Measurements from ENCODE around the gene OGDHL. TPM values are rescaled to one million over a fixed set of nuclear protein-coding genes. Genes with fewer than 3 reads are reported as not detected.

Gene OGDHL
- total RNA-seq, 1 donor from 2014 or later, result 1.7 TPM

DNA sequence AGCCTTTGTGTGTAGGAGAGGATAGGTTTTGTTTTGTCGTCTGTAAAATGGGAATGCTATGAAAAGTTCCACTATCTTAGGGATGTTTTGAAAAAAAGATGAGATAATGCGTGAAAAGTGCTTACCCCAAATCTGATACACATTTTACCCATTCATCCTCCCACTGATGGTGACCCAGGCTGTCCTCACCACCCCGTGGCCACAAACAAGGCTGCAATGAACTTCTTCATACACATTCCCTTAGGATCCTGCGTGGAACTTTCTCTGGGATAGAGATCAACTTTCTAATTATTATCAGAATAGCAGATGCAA, 399 bp upstream of the OGDHL start:
- Mint-ChIP-seq H3K27me3 (ENCODE audit: unreplicated experiment) (peaks cover 11% of the 10 kb centered on the region), H3K4me1 (ENCODE audit: unreplicated experiment) (peaks cover 2% of the 10 kb centered on the region), H3K36me3 (ENCODE audit: unreplicated experiment) (no peaks in the 10 kb centered on the region), H3K4me3 (ENCODE audit: unreplicated experiment) (peak overlapping the region; percentile 68), H3K27ac (ENCODE audit: unreplicated experiment) (no peak overlapping the region), H3K9me3 (ENCODE audit: unreplicated experiment) (peaks cover 8% of the 10 kb centered on the region)
- TF ChIP-seq CTCF (IDR thresholded peaks at IDR 0.05), result no peak
- no peak for DNase-seq (ENCODE audit: extremely low spot score, unreplicated experiment)

DNA sequence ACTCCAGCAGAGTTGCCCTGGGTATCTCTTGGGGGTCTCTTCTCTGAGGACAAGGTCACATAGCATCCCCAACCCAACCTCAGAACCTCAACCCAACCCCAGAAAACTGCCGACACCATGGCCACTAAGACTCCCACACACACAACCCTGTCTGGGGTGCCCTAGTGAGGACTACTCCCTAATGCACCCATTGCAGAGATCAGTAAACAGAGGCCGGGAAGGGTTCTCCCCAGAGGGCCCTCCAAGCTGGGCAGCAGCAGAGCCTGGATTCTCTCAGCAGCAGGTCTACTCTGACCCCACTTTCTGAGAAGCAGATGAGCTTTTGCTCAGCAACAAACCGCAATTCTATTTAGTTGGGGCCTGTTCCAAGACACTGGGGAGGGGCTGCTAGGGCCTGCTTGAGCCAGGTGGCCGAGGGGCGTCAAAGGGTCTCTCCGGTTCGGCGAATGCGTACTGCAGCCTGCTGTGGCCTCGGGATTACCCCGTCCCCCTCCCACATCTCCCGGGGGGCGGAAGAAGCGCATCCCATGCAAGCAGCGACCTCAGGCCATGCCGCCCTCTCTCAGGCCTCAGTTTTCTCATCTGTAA, 828 bp downstream of the OGDHL start:
- no peak for DNase-seq (ENCODE audit: extremely low spot score, unreplicated experiment)
- Mint-ChIP-seq H3K4me3 (ENCODE audit: unreplicated experiment) (peak overlapping the region; percentile 53), H3K4me1 (ENCODE audit: unreplicated experiment) (peaks cover 2% of the 10 kb centered on the region), H3K27me3 (ENCODE audit: unreplicated experiment) (peaks cover 10% of the 10 kb centered on the region), H3K36me3 (ENCODE audit: unreplicated experiment) (no peaks in the 10 kb centered on the region), H3K9me3 (ENCODE audit: unreplicated experiment) (peaks cover 1% of the 10 kb centered on the region), H3K27ac (ENCODE audit: unreplicated experiment) (no peak overlapping the region)
- TF ChIP-seq CTCF (IDR thresholded peaks at IDR 0.05), result no peak

DNA sequence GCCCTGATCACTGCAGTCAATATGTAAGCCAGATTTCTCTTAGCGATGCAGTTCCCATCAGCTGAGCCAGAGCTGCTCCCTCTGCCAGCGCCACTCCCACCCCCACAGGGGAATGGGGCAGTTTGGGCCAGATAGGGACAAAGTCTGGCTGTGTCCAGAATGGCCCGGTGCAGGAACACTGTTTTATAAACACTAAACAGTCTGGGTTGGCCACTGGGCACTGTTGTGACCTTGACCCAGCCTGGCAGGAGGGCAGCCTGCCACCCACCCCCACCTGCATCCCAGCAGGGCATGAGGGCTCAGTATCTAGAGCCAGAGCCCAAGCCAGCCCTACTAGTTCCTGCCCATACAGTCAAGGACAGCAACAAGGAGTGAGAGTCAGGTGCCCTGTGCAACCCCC, 1.3 kb downstream of the OGDHL start:
- no peak for TF ChIP-seq CTCF (IDR thresholded peaks at IDR 0.05)
- H3K36me3 Mint-ChIP-seq (ENCODE audit: unreplicated experiment), result no peaks in the 10 kb centered on the region
- H3K4me3 Mint-ChIP-seq (ENCODE audit: unreplicated experiment), result peak overlapping the region; percentile 53
- peaks cover 9% of the 10 kb centered on the region for H3K27me3 Mint-ChIP-seq (ENCODE audit: unreplicated experiment)
- no peaks in the 10 kb centered on the region for H3K9me3 Mint-ChIP-seq (ENCODE audit: unreplicated experiment)
- no peak for DNase-seq (ENCODE audit: extremely low spot score, unreplicated experiment)
- no peak overlapping the region for H3K27ac Mint-ChIP-seq (ENCODE audit: unreplicated experiment)
- H3K4me1 Mint-ChIP-seq (ENCODE audit: unreplicated experiment), result peaks cover 2% of the 10 kb centered on the region

DNA sequence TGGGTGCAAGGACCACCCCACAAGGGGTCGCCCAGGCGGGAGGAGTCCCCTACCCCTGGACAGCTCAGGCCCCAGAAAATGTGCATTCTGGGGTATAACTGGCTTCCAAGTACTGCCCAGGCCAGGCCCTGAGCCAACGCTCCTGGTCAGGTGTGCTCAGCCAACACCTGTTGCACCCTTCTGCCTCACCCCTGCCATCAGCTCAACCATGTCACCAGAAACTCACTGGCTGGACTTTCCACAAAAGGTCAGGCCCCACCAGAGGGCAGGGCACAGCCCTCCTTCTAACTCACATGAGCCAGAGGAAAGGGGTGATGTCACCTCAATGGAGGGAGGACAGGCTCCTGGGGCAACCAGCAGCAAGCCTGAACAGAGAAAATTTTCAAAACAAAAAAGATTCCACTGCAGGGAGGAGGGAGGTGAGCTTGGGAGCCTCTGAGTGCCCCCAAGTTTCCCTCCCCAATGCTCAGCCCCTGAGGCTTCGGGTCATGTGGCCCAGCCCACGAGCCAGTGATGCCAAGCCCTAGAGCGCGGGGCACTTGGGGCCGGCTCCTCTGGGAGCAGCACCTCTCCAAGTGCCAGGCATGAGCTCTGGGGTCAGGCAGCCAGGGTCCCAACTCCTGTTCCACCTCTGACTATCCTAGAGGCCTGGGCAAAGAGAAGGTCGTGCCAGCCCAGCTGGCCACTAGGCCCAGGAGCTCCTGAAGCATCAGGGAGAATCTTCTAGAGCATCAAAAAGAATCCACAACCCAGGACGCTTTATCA, 2.2 kb downstream of the OGDHL start:
- Mint-ChIP-seq H3K27ac (ENCODE audit: unreplicated experiment) (no peak overlapping the region), H3K4me1 (ENCODE audit: unreplicated experiment) (peaks cover 2% of the 10 kb centered on the region), H3K27me3 (ENCODE audit: unreplicated experiment) (peaks cover 14% of the 10 kb centered on the region), H3K9me3 (ENCODE audit: unreplicated experiment) (no peaks in the 10 kb centered on the region), H3K36me3 (ENCODE audit: unreplicated experiment) (no peaks in the 10 kb centered on the region), H3K4me3 (ENCODE audit: unreplicated experiment) (no peak overlapping the region)
- TF ChIP-seq CTCF (IDR thresholded peaks at IDR 0.05), result no peak
- no peak for DNase-seq (ENCODE audit: extremely low spot score, unreplicated experiment)

- Mint-ChIP-seq H3K4me3 (ENCODE audit: unreplicated experiment) (no peak overlapping the region), H3K27me3 (ENCODE audit: unreplicated experiment) (peaks cover 18% of the 10 kb centered on the region), H3K27ac (ENCODE audit: unreplicated experiment) (no peak overlapping the region), H3K36me3 (ENCODE audit: unreplicated experiment) (no peaks in the 10 kb centered on the region), H3K9me3 (ENCODE audit: unreplicated experiment) (no peaks in the 10 kb centered on the region), H3K4me1 (ENCODE audit: unreplicated experiment) (peaks cover 2% of the 10 kb centered on the region)
- no peak for TF ChIP-seq CTCF (IDR thresholded peaks at IDR 0.05)
- no peak for DNase-seq (ENCODE audit: extremely low spot score, unreplicated experiment)
Observed at GRCh38 chr10:49758249-49758930, 3.7 kb downstream of the OGDHL start.

All from osteocyte (in vitro differentiated cells).